IPS-NIHi7 (cell line): ENCODE results near the gene EFCAB6.

Experiments
- DNase-seq: peaks from one replicate; pipeline ENCODE4 v3.0.0; 2012; ENCODE audit warnings: mixed read lengths; ENCODE audit errors: extremely low spot score

EFCAB6 gene

GRCh38 chr22:43482318-43482625 lies 329.8 kb downstream of the EFCAB6 start:
- no peak for DNase-seq

GRCh38 chr22:43481568-43482317 lies 330.4 kb downstream of the EFCAB6 start:
- peak; percentile 48 for DNase-seq

- DNase-seq: no peak
These were observed 332.1 kb downstream of the EFCAB6 start for GRCh38 chr22:43479962-43480361.

- DNase-seq: no peak
These were observed 332.7 kb downstream of the EFCAB6 start for GRCh38 chr22:43479301-43479950.
